ENCODE measurements around the gene AKT1S1.
A peak's percentile ranks its signal among the peaks of the same experiment; 100 is the strongest.

The AKT1S1 gene

DNA sequence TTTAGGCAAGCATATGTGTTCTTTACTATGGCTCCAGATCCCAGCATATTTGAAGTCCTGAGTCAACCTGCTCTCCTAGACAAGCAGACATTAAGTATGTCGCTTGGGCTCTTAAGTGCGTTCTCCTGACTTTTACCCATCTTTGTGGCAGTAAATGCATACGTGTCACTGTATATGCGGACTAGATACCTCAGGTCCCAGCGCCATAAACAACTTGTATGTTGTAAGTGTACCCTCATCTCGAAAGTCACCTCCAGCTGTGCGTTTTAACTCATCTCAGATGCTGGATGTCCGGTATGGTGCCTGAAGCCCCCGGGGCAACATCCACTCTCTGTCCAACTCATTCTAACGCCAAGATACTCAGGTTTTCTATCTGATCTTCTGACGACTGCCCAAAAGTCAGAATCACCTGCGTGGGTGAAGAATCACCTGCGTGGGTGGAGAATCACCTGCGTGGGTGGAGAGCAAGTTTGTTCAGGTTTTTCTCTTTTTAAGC lies 24.5 kb downstream of the AKT1S1 start:
- DNase-seq = no peak

DNA sequence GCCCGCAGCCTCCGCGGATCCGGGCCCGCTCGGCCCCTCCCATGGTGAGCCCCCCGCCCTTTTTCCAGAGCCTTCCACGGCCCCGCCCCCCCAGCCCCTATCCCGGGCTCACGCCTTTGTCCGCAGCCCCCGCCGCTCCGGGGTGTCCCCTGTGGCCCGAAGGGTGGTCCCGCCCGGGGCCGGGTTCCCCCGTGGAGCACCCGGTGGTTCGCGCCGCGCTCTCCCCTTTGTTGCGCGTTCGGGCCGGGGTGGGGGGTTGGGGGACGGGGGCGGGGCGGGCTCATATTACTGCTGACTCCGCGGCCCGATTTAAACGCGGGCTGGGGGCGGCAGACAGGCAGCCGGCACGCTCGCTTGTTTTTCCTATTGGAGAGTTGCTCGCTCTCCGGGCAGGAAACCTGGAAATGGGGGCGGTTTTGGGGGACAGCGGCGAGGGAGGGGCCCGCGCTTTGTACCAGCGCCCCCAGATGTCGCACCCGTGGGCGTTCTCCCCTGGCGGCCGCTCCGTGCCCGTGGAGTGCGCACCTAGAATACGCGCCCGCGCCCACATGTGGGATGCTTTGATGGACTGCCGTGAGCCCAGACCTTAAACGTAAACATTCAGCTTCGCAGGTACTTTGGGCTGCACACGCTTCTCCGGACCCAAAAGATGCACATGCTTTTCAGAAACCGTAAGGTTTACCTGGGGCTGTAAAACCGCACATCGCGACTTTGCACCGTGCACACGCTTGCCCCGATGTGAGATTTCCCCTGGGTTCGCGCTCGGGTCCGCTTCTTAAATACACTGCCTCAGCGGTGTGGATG lies 25.5 kb downstream of the AKT1S1 start:
- DNase-seq = no peak

DNA sequence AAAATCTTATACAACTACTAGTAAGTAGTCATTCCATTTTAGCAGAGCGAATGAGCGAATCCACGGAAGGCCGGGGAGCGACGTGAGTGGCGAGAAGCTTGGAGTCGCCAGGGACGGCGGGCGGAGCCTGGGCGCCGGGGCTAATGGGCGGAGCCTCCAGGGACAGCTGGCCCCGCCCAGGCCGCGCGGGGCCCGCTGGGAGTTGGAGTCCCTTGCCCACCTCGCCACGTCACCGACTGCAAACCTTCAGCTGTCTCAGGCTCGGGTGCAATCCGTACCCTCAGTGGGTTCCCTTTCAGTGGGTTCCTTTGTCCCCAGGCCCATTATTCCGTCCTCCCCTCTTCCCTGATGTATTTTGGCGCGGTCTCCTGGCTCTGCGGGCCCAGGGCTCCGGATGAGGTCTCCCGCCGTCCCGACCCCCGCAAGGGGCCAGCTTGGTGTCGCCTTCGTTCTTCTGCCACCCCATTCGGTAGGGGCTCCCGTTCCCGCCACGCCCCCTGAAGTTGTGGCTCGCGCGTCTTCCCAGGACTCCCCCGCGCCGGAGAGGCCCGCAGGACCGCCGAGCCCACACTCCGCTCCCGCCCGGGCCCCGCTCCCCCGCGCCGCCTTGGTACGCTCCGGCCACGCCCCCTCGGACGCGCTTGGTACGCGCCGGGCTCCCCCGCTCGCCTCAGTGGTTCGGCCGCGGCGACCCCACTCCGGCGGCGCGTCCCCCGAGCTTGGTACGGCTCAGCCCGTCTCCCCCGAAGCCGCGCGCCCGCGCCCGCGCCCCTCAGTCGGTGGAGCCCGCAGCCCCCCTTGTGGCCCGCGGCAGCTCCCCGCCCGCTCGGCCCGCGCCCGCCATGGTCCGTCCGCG lies 26.4 kb downstream of the AKT1S1 start, which contains the start of gene PTOV1:
PTOV1 (plus strand) TSS at position 673 of the 856 bp plus-strand sequence.
- DNase-seq = peak; percentile 86

DNA sequence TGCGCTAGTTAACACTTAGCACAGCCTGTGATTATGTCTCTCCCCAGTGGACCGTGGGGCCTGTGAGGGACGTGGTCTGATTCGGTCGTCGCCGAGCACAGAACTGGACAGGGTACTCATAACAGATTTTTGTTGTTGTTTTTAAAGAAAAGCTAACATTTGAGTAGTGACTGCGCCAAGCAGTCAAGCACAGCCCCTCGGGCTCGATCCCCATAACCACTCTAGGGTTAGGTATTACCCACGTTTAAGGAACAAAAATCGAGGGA lies 27.0 kb downstream of the AKT1S1 start:
- no peak for DNase-seq

DNA sequence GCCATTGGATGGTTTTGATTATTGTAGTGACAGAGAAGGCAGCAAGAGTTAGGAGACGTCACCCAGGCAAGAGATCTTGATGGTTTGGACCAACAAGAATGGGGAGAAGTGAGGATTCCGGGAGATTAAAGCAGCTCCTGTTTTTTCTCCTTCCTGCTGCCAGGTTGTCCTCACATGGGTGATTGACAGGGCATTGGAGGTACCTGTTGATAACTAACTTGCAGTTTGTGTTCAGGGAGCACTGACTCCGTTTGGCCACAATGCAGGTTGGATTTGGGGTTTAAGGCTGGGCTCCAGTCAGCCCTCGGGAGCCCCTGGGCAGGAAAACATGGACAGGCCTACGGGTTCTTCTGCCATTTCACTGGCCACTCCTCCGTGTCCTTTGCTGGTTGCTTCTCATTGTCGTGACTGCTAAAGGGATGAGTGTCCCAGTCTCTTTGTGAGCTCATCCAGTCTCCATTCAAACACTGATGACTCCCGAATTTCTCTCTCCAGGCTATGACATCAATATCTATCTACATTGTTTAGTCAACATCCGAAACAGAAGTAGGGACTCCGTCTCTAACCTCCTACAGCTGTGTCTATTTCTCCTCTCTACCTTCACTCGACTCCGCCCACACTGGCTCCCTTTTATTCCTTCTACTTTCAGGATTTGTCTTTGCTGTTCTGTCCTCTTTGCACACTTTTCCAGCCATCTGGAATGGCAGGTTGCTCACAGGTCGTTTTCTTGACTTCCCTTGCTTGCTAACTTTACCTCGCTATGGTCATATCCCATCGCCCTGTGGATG lies 27.5 kb downstream of the AKT1S1 start:
- no peak for DNase-seq

DNA sequence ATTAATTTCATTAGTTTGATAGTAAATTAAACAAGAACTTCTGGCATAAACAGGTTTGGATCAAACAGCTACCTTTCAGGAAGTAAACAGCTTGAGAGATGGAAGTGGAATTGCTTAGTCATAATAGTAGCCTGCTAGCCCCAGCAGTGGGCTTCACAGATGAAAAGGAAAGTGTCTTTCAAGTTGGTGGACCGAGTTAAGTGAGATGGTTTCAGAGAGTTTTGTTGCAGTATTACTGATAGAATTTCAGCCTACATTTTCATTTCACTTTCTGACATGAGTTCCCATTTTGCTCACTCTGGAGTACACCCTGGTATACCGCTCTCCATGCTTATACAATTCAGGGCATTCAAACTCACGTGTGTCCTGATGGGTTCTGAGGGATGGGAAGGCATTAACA lies 28.2 kb downstream of the AKT1S1 start:
- no peak for DNase-seq

DNA sequence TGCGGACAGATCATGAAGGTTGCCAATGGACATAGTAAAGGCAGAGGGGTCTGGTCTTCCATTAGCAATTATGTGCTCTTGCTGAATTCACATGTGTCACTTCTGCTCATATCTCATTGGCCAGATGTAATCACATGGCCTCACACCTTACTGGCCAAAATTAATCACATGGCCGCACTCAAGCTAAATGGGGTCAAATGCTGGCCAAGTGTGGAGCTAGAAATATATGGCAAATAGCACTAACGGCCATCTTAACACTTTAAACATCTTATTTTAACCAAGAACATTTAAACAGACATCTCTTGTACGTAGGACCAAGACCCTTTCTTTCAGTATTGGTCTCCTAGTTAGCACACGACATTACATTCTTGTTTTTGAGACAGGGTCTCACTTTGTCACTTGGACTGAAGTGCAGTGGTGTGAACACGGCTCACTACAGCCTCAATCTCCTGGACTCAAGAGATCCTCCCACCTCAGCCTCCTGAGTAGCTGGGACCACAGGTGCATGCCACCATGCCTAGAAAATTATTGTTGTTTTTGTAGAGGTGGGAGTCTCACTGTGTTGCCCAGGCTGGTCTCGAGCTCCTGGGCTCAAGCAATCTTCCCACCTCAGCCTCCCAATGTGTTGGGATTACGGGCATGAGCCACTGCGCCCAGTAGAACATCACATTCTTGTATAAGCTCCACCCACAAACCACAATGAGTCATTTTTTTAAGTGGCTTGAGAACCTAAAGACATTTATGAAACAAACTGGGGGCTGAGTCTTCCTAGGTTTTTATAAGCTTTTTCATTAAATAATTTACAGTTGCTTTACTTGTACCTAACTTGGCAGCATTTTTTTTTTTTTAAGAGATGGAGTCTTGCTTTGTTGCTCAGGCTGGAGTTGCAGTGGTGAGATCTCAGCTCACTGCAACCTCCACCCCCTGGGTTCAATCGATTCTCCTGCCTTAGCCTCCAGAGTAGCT lies 29.1 kb downstream of the AKT1S1 start:
- DNase-seq = no peak

DNA sequence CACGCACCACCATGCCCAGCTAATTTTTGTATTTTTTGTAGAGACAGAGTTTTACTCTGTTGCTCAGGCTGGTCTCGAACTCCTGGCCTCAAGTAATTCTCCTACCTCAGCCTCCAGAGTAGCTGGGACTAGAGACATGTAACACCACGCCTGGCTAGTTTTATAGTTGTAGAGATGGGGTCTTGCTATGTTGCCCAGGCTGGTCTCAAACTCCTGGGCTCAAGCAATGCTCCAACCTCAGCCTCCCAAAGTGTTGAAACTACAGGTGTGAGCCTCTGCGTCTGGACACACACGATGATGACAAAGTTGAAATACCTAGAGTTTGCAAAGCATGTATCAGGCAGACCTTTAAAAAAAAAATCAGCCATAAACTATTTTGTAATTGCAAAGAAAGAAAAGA lies 30.7 kb downstream of the AKT1S1 start:
- DNase-seq = no peak

DNA sequence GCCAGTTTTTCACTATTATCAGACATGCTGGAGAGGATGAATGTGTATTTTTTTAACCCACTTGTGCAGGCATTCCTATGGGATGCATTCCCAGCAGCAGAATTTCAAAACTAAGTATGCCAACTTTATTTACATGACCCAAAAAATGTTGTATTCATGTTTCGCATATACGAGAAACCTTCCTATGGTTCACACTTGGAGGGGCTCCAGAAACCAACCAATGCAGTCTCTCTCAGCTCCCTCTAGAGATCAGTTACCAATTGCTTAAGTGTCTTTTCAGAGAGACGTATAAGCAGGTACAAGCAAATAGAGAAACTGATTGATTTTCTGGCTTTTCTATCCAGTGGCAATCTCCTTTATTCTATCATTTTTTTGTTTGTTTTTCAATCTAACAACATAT lies 31.7 kb downstream of the AKT1S1 start:
- no peak for DNase-seq

DNA sequence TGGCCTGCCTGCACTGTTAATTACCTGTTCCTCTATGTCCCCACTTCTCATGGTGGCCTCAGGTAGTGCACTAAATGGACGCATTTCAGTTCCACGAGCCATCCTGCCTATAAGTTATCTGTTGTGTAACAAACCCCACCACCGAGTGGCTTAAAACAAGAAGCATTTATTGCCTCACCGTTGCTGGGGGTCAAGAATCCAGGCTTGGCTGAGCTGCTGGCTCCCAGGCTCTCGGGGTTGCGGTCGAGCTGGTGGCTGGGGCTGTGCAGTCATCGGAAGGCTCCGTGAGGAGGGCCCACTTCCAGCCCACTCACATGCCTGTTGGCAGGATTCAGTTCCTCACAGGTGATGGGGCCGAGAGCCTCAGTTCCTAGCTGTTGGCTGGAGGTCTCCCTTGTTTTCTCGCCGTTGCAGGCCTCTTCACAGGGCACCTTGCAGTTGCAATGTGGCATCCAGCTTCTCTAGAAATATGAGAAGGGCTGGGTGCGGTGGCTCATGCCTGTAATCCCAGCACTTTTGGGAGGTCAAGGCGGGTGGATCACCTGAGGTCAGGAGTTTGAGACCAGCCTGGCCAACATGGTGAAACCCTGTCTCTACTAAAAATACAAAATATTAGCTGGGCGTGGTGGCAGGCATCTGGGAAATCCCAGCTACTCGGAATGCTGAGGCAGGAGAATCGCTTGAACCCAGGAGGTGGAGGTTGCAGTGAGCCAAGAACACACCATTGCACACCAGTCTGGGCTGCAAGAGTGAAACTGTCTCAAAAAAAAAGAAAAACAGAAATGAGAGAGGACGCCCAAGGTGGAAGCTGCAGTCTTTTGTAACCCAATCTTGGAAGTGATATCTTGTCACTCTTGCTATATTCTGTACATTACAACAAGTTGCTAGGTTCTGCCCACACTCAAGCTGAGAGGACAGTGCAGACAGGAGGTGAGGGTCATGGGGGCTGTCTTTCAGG lies 32.7 kb downstream of the AKT1S1 start:
- no peak for DNase-seq

DNA sequence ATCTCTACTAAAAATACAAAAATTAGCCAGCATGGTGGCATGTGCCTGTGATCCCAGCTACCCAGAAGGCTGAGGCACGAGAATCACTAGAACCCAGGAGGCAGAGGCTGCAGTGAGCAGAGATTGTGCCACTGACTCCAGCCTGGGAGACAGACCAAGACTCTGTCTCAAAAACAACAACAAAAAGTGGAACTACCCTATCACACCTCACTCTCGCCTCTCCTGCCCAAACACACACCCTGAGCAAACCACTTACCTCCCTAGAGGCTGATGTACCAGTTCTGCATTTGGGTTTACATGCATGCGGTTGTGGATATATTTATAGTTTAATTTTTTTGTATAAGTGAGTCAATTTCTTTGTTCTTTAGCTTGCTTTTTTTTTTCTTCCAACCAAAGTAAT lies 33.9 kb downstream of the AKT1S1 start:
- no peak for DNase-seq

DNA sequence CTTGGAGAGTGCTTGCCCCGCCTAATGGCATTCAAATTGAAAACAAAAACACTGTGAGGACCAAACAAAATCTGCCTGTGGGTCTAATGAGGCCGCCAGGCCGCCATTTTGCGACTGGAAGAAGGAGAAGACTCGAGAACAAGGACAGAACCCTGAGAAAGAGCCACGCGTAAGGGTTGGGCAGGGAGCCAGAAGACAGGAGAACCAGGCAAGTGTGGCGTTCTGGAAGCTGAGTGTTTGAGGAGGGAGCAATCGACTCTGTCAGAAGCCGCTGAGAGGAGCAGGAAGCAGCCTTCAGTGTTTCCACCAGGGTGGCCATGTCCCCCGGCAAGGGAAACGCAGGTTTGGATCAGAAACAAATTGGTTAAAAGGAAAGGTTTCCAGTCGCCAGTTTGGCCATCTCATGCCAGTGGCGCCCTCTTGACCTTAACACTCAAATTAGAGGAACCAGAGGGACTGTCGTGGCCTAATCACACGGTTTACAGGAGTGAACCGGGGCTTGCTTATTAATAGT lies 36.4 kb downstream of the AKT1S1 start:
- DNase-seq = no peak

DNA sequence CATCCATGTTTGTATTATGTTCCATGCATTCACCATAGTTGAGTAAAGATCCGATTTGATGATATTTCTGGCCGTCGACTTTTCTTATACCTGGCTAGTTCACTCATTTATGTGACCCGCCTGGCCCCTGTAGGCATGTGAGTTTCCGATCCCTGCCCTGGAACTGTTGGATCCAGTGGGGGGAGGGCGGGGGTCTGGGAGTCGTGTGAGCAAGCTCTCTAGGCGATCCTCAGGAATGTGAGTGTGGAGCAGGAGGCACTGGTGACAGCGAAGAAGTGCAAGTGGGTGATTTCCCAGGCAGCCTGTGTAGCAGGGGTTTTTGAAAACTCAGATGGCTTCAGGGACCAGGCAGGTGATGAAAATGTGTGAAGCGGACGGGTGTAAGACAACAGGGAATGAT lies 36.8 kb downstream of the AKT1S1 start:
- DNase-seq = no peak

DNA sequence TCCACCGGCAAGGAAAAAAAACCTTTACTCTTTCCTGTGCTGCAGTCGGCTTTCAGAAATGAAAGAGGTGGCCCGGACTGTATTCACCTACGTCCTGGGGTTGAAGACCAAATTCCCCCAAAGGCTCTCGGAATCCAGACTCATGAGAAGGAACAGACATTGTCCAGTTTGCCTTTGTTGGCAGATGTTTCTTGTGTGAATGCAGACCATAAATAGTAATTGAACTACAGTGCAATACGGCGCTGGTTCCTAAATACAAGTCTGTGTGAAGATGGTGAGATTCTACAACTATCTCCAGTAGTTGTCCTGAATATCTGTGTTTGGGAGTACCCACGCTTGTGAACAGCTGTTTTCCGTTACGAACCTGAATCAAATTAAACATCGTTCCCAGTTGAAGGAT lies 37.4 kb downstream of the AKT1S1 start:
- DNase-seq = no peak

DNA sequence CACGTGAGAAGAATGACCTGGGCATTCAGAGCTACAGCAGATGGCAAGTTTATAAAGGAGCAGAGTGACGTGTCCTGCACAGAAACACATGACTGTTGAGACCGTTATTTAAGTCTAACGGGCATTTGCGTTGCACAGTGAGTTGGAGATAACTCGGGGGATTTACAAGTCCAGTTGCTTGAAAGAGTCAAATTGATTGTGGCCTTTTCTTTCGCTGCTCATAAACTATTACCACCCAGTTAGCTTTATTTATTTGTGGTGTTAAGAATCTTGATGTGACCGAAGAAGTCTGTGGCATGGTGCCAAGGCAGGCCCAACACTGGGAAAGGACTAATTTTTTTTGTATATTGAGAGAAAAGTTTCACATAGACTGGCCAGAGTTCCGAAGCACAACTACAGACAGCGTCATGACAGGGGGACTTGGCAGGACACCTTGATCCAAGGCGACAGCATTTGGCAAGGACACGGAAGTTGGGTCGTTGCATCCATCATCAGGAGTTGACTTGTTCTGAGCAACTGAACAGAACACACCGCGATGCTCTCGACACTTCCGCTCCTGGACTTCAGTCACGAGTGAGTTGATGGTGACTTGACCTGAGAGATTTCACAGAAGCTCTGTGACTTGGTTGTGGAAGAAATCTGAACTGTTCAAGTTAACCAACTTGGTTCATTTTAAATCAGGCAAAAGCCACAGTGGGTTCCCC lies 38.1 kb downstream of the AKT1S1 start:
- no peak for DNase-seq

DNA sequence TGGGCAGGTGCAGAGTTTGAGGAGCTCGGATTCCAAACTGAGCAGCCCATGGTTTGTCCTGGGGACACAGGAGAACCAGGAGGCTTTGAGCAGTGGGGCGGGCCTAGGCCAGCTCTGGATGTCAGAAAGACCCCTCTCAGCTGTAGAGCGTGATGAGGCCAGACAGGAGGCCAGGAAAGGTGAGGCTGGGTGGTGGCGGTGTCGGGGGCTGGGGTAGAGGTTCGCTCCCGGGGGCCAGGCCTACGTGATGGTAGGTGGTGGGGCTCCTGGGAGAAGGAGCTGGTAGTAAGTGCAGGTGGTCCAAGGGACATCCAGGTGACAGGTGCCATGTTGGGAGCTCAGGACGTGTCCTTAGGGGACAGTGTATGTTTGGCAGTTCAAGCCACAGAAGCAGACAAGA lies 39.7 kb downstream of the AKT1S1 start:
- DNase-seq = no peak

DNA sequence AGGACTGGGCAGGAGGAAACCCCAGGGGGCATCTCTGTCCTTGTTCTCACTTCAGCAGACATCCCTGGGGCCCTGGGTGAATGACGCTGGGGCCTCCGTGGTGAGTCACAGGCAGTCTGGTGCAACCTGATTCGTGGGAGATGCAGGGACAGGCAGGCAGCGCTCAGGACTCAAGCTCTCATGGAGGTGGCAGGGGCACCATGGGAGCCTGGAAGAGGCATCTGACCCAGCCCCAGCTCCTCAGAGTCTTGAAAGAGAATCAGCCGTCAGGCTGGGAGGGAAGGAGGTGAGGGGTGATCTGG lies 40.2 kb downstream of the AKT1S1 start:
- no peak for DNase-seq

DNA sequence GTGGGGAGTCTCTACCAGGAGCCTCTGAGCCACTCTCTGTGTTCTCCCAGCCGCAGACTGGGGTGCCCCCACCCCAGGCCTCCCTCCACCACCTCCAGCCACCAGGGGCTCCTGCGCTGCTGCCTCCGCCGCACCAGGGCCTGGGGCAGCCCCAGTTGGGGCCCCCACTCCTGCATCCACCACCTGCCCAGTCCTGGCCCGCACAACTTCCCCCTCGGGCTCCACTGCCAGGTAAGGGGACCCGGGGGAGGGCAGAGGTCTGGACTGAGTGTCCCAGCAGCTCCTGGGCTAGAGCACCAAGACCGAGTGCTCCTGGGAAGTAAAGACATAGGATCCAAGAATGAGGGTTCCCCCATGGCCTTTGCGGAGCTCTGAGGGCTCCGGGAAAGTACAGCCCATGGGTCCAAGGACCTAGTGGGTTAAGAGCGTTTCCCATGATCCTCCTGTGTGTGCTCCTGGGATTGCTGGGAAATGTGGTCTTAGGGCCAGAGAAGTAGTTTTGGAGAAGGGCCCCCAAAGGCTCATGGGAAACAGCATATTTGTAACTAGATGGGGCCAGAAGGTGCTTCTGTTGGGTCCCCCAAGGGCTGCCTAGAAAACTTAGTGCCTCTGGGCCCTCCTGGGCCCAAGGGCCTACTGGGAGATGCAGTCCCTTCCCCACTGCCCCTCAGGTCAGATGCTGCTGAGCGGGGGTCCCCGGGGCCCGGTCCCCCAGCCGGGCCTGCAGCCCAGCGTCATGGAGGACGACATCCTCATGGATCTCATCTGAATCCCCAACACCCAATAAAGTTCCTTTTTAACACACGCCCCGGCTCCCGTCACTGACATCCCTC lies 40.8 kb downstream of the AKT1S1 start:
- no peak for DNase-seq

DNA sequence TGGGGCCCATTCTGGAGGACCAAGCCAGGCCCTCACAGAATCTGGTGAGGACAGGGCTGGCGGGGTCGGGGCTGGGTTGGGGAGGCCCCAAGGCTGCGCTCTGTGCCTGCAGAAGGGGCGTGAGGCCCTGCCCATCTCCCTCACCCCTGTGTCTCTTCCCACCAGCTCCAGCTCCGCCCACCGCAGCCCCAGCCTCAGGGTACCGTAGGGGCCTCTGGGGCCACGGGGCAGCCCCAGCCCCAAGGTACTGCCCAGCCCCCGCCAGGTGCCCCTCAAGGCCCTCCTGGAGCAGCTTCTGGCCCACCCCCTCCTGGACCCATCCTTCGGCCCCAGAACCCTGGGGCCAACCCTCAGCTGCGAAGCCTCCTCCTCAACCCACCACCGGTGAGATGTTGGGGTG lies 41.6 kb downstream of the AKT1S1 start:
- DNase-seq = no peak
